HFF-Myc (cell line): Measurements from ENCODE around the gene TGIF1.

ENCODE experiments used
- DNase-seq: peaks from one replicate; pipeline ENCODE4 v3.0.0-alpha.2; 2011; ENCODE audit warnings: low read depth; ENCODE audit errors: extremely low read depth
- H3K4me3 ChIP-seq: replicated peaks from 2 replicates; pipeline ENCODE4 v1.5.1; 2011; ENCODE audit warnings: low read depth, mild to moderate bottlenecking, control low read depth, low read length
- CTCF ChIP-seq: IDR thresholded peaks from 2 replicates; pipeline ENCODE4 v1.5.1; 2012; ENCODE audit warnings: mild to moderate bottlenecking, low read depth, low read length, control low read depth; ENCODE audit errors: missing control alignments

TGIF1 gene

GRCh38 chr18:3472681-3473544 lies 22.9 kb downstream of the TGIF1 start:
- no peak for TF ChIP-seq CTCF
- no peak for DNase-seq
- no peak overlapping the region for H3K4me3 ChIP-seq

DNA sequence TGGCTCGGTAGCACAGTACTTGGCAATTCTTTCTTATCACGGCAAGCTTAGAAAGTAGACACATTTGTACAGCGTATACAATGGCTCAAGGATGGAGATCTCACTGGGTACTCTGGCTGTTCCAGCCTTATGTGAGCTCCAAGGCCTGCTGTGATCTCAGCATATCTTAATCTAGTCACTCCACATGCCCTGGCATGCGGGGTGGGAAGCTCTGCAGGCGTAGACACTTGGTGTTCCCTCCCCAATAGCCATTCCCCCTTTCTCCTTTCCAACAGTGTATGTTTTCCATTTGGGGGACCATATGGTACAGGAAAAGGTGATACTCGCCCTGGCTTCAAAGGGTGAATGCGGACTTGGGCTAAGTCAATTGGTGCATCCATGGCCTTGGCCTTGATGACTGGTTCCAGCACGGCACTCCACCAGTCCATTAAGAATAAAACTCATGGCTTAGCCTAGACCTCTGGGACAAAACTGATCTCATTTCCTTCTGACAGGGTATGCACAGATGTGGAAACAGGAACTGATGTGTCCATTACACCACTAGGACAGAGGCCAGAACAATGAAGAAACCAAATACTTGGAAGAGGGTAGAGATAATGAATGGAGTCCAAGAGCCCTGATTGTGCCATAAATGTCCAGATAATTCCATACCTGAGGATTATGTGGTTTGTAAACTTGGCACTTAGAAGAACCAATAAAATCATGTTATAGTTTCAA lies 28.4 kb downstream of the TGIF1 start:
- no peak for TF ChIP-seq CTCF
- no peak overlapping the region for H3K4me3 ChIP-seq
- no peak for DNase-seq

DNA sequence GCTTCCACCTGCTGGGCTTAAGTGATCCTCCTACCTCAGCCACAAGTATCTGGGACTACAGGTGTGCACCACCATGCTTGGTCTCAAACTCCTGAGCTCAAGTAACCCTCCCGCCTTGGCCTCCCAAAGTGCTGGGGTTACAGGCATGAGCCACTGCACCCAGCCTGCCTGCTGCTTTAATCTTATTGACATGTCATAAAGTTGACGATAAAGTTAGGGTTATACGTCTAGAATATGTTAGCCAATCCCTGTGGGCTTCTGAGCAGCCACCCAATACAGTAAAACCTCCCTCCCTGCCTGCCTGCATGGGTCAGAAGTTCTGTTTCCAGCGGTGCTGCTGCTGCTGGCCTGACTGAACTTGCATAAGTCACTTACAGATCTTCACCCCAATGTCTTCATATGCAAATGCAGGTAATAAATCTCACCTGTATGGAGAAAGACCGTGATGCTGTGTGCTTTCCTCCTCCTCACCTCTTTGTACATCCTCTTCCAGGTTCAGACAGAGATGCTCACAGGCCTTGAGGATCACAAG lies 30.1 kb downstream of the TGIF1 start:
- H3K4me3 ChIP-seq, result no peak overlapping the region
- no peak for DNase-seq
- TF ChIP-seq CTCF, result no peak

DNA sequence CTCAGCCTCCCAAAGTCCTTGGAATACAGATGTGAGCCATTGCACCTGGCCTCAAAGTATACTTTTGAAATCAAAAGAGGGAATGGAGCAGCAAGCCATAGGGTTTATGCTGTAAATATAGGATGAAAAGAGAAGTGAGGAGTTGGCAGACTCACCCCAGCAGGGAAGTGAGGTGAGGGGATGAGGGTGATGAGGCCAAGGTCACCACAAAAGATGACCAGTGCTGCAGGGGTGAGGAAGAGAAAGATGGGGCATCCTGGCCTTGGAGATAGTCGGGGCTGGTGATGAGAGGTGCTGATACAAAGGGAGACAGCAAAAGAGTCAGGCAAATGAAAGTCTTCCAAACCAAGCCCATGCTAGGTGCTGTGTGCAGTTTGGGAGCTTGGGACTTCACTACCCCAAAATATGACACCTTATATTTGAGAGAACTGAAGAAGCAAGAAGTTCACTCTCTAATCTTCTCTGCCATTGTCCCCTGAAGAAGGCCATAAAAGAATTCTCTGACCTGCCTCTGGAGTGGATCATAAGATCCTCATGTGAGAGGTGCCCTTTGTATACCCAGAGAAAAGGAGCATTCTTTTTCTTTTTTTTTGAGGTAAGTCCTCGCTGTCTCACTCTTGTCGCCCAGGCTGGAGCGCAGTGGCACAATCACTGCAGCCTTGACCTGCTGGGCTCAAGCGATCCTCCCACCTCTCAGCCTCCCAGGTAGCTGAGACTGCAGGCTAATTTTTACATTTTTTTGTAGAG lies 31.0 kb downstream of the TGIF1 start:
- no peak for TF ChIP-seq CTCF
- no peak for DNase-seq
- H3K4me3 ChIP-seq, result no peak overlapping the region

- TF ChIP-seq CTCF, result peak; percentile 58
- no peak for DNase-seq
- H3K4me3 ChIP-seq, result no peak overlapping the region
Measured at GRCh38 chr18:3481696-3482210, 31.8 kb downstream of the TGIF1 start.

DNA sequence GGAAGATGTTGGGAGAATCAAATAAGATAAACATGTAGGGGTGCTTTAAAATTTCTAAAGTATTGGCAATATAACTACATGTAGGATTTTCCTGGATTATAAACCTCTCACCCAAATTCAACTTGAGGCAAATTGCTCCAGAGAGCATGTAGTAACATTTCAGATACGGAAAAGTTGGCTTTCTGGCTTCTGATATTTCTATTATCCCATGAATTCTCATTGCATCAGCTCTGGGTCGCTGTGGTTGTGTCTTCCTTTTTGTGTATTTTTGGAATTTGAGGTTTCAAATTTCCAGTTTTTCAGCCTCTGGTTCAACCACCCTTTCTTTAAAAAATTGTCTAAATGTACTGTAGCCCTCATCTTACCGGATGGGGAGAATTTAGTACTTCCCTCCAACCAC lies 32.3 kb downstream of the TGIF1 start:
- TF ChIP-seq CTCF, result no peak
- DNase-seq, result no peak
- no peak overlapping the region for H3K4me3 ChIP-seq
